ENCODE measurements around the gene NAV3. TPM values are rescaled to one million over a fixed set of nuclear protein-coding genes. Genes with fewer than 3 reads are reported as not detected.

Gene NAV3
- polyA plus RNA-seq, 1 experiment: 91.7 TPM

- no peaks in the 10 kb centered on the region for H3K27me3 ChIP-seq (ENCODE audit: control insufficient read depth, insufficient read depth, low read length)
- TF ChIP-seq, protein P1, sequence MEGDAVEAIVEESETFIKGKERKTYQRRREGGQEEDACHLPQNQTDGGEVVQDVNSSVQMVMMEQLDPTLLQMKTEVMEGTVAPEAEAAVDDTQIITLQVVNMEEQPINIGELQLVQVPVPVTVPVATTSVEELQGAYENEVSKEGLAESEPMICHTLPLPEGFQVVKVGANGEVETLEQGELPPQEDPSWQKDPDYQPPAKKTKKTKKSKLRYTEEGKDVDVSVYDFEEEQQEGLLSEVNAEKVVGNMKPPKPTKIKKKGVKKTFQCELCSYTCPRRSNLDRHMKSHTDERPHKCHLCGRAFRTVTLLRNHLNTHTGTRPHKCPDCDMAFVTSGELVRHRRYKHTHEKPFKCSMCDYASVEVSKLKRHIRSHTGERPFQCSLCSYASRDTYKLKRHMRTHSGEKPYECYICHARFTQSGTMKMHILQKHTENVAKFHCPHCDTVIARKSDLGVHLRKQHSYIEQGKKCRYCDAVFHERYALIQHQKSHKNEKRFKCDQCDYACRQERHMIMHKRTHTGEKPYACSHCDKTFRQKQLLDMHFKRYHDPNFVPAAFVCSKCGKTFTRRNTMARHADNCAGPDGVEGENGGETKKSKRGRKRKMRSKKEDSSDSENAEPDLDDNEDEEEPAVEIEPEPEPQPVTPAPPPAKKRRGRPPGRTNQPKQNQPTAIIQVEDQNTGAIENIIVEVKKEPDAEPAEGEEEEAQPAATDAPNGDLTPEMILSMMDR (IDR thresholded peaks at IDR 0.05; ENCODE audit: insufficient read depth, low read depth, low read length): no peak
- ChIA-PET CTCF (no interaction called here), POLR2A (no interaction called here)
- H3K4me3 ChIP-seq (ENCODE audit: low read depth, low read length): no peak overlapping the region
- DNase-seq (ENCODE audit: low read depth): no peak
- no peaks in the 10 kb centered on the region for H3K36me3 ChIP-seq (ENCODE audit: control insufficient read depth, insufficient read depth, low read length)
These were observed 30.2 kb upstream of the NAV3 start for GRCh38 chr12:77800501-77800900.

GRCh38 chr12:77808534-77808933 lies 22.2 kb upstream of the NAV3 start:
- TF ChIP-seq, protein P1 (IDR thresholded peaks at IDR 0.05; ENCODE audit: insufficient read depth, low read depth, low read length): no peak
- no peak for DNase-seq (ENCODE audit: low read depth)

DNA sequence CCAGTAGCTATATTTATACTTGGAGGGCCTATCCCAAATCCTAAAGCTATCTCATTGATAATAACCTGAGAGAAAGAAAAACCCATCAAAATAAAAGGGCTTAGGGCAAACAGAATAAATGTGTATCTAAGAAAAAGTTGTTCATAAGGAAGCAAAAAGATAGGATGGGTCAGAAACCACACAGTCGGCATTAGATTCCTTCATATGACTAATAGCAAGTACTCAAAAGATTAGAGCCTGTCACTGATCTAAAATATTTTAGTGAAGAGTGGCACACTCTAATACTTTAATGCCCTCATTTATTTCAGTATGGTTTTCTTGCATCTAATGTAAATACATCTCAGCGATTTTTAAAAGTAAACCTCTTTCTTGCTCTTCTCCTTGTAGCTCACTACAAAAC lies 17.1 kb upstream of the NAV3 start:
- no peak for DNase-seq (ENCODE audit: low read depth)
- no peaks in the 10 kb centered on the region for H3K27me3 ChIP-seq (ENCODE audit: control insufficient read depth, insufficient read depth, low read length)
- POLR2A ChIA-PET: no interaction called here
- no peak overlapping the region for H3K4me3 ChIP-seq (ENCODE audit: low read depth, low read length)
- no peaks in the 10 kb centered on the region for H3K36me3 ChIP-seq (ENCODE audit: control insufficient read depth, insufficient read depth, low read length)
- TF ChIP-seq, protein P1 (IDR thresholded peaks at IDR 0.05; ENCODE audit: insufficient read depth, low read depth, low read length): no peak
- CTCF ChIA-PET: no interaction called here

More at GRCh38 chr12:77808534-77808933, 22.2 kb upstream of the NAV3 start:
- Histone ChIP-seq H3K4me3 (ENCODE audit: low read depth, low read length) (no peak overlapping the region), H3K36me3 (ENCODE audit: control insufficient read depth, insufficient read depth, low read length) (no peaks in the 10 kb centered on the region), H3K27me3 (ENCODE audit: control insufficient read depth, insufficient read depth, low read length) (no peaks in the 10 kb centered on the region)
- POLR2A ChIA-PET: no interaction called here
- CTCF ChIA-PET: no interaction called here

DNA sequence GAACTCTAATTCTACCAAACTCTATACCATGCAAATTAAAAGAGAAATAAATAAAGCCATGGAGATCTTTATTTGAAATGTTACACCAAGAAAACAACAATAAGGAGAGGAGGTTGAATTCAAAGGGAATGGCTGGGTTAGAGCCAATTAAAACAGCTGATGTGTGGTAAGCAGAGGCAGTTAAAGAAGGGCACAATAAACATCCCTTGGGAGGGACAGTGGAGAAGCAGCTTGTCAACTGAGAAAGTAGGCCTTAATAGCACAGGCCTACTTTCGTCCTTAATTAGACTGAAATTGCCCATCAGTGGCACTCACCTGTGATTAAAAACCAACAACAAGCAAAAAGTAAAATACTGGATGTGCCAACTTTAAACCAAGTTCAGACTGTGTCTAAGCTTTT lies 16.3 kb upstream of the NAV3 start:
- Histone ChIP-seq H3K36me3 (ENCODE audit: control insufficient read depth, insufficient read depth, low read length) (no peaks in the 10 kb centered on the region), H3K4me3 (ENCODE audit: low read depth, low read length) (no peak overlapping the region), H3K27me3 (ENCODE audit: control insufficient read depth, insufficient read depth, low read length) (no peaks in the 10 kb centered on the region)
- ChIA-PET POLR2A (no interaction called here), CTCF (no interaction called here)
- TF ChIP-seq, protein P1 (IDR thresholded peaks at IDR 0.05; ENCODE audit: insufficient read depth, low read depth, low read length): no peak
- DNase-seq (ENCODE audit: low read depth): no peak

GRCh38 chr12:77816196-77816595 lies 14.5 kb upstream of the NAV3 start:
- POLR2A ChIA-PET: no interaction called here
- DNase-seq (ENCODE audit: low read depth): no peak
- TF ChIP-seq, protein P1 (IDR thresholded peaks at IDR 0.05; ENCODE audit: insufficient read depth, low read depth, low read length): no peak
- Histone ChIP-seq H3K36me3 (ENCODE audit: control insufficient read depth, insufficient read depth, low read length) (no peaks in the 10 kb centered on the region), H3K27me3 (ENCODE audit: control insufficient read depth, insufficient read depth, low read length) (no peaks in the 10 kb centered on the region), H3K4me3 (ENCODE audit: low read depth, low read length) (no peak overlapping the region)
- CTCF ChIA-PET: no interaction called here
